Muscle layer of colon (tissue), 2 donors: ENCODE data around the gene CIB4.

Experiments
- H3K27ac ChIP-seq: one replicate; pipeline ENCODE4 v1.7.0; 2013; ENCODE audit warnings: low read depth, mild to moderate bottlenecking, low read length, moderate library complexity
- H3K27me3 ChIP-seq, 2 donors: one replicate each; pipeline ENCODE4 v1.7.0; 2013; ENCODE audit warnings: low read length in 2 of 2, mild to moderate bottlenecking in 2 of 2; ENCODE audit not compliant: insufficient read depth in 2 of 2, control insufficient read depth in 1 of 2
- H3K36me3 ChIP-seq: one replicate; pipeline ENCODE4 v1.7.0; 2013; ENCODE audit warnings: mild to moderate bottlenecking, low read length; ENCODE audit not compliant: insufficient read depth
- H3K4me1 ChIP-seq: one replicate; pipeline ENCODE4 v1.7.0; 2013; ENCODE audit warnings: mild to moderate bottlenecking, low read length; ENCODE audit not compliant: insufficient read depth
- H3K4me3 ChIP-seq, 2 donors: one replicate each; pipeline ENCODE4 v1.7.0; 2013; ENCODE audit warnings: low read length in 2 of 2, low read depth in 1 of 2, mild to moderate bottlenecking in 1 of 2, moderate library complexity in 1 of 2
- H3K9ac ChIP-seq: one replicate; pipeline ENCODE4 v1.7.0; 2013; ENCODE audit warnings: low read length
- H3K9me3 ChIP-seq: one replicate; pipeline ENCODE4 v1.7.0; 2013; ENCODE audit warnings: mild to moderate bottlenecking, low read length
- donor health status: abdominal sarcoma.
- donor health status: Adenocarcinoma of cecum.

The CIB4 gene

GRCh38 chr2:26559044-26559405 is 82.1 kb downstream of the CIB4 start:
- Histone ChIP-seq H3K27me3 (peaks cover 0 to 27% of the 10 kb centered on the region in 2 donors), H3K9ac (no peak overlapping the region), H3K27ac (no peak overlapping the region), H3K9me3 (no peaks in the 10 kb centered on the region), H3K4me3 (no peak overlapping the region), H3K36me3 (no peaks in the 10 kb centered on the region), H3K4me1 (peaks cover 9% of the 10 kb centered on the region)

- no peak overlapping the region for H3K27ac ChIP-seq
- no peak overlapping the region for H3K4me3 ChIP-seq
- peaks cover 0 to 27% of the 10 kb centered on the region in 2 donors for H3K27me3 ChIP-seq
- H3K9ac ChIP-seq: no peak overlapping the region
- H3K4me1 ChIP-seq: peaks cover 7% of the 10 kb centered on the region
- no peaks in the 10 kb centered on the region for H3K9me3 ChIP-seq
- H3K36me3 ChIP-seq: no peaks in the 10 kb centered on the region
These were observed 82.7 kb downstream of the CIB4 start for GRCh38 chr2:26558271-26559043.

- H3K36me3 ChIP-seq: no peaks in the 10 kb centered on the region
- no peaks in the 10 kb centered on the region for H3K9me3 ChIP-seq
- H3K27me3 ChIP-seq: peaks cover 0 to 22% of the 10 kb centered on the region in 2 donors
- H3K4me1 ChIP-seq: no peaks in the 10 kb centered on the region
- no peak overlapping the region for H3K9ac ChIP-seq
- H3K27ac ChIP-seq: no peak overlapping the region
- H3K4me3 ChIP-seq: no peak overlapping the region
These were observed 83.8 kb downstream of the CIB4 start for GRCh38 chr2:26557244-26557925.

GRCh38 chr2:26556309-26557243 is 84.6 kb downstream of the CIB4 start:
- Histone ChIP-seq H3K4me1 (no peaks in the 10 kb centered on the region), H3K9me3 (no peaks in the 10 kb centered on the region), H3K27ac (no peak overlapping the region), H3K9ac (no peak overlapping the region), H3K4me3 (no peak overlapping the region), H3K36me3 (no peaks in the 10 kb centered on the region), H3K27me3 (peaks cover 0 to 16% of the 10 kb centered on the region in 2 donors)

GRCh38 chr2:26555246-26556133 is 85.7 kb downstream of the CIB4 start:
- no peaks in the 10 kb centered on the region for H3K9me3 ChIP-seq
- no peak overlapping the region for H3K27ac ChIP-seq
- H3K4me3 ChIP-seq: no peak overlapping the region
- H3K27me3 ChIP-seq: peaks cover 0 to 16% of the 10 kb centered on the region in 2 donors
- H3K9ac ChIP-seq: no peak overlapping the region
- no peaks in the 10 kb centered on the region for H3K36me3 ChIP-seq
- H3K4me1 ChIP-seq: no peaks in the 10 kb centered on the region

- no peak overlapping the region for H3K27ac ChIP-seq
- peaks cover 0 to 4% of the 10 kb centered on the region in 2 donors for H3K27me3 ChIP-seq
- H3K36me3 ChIP-seq: no peaks in the 10 kb centered on the region
- H3K9ac ChIP-seq: no peak overlapping the region
- no peak overlapping the region for H3K4me3 ChIP-seq
- H3K9me3 ChIP-seq: no peaks in the 10 kb centered on the region
- H3K4me1 ChIP-seq: no peaks in the 10 kb centered on the region
These were observed 88.4 kb downstream of the CIB4 start for GRCh38 chr2:26552641-26553374.

GRCh38 chr2:26550276-26551015 is 90.7 kb downstream of the CIB4 start:
- no peak overlapping the region for H3K27ac ChIP-seq
- no peak overlapping the region for H3K9ac ChIP-seq
- H3K36me3 ChIP-seq: no peaks in the 10 kb centered on the region
- no peaks in the 10 kb centered on the region for H3K27me3 ChIP-seq
- no peak overlapping the region for H3K4me3 ChIP-seq
- no peaks in the 10 kb centered on the region for H3K4me1 ChIP-seq
- H3K9me3 ChIP-seq: no peaks in the 10 kb centered on the region

GRCh38 chr2:26542676-26543505 is 98.3 kb downstream of the CIB4 start:
- H3K4me1 ChIP-seq: no peaks in the 10 kb centered on the region
- no peaks in the 10 kb centered on the region for H3K36me3 ChIP-seq
- H3K9ac ChIP-seq: no peak overlapping the region
- no peaks in the 10 kb centered on the region for H3K27me3 ChIP-seq
- H3K4me3 ChIP-seq: no peak overlapping the region
- H3K9me3 ChIP-seq: no peaks in the 10 kb centered on the region
- no peak overlapping the region for H3K27ac ChIP-seq

GRCh38 chr2:26542194-26542455 is 99.0 kb downstream of the CIB4 start:
- H3K27ac ChIP-seq: no peak overlapping the region
- H3K27me3 ChIP-seq: no peaks in the 10 kb centered on the region
- no peaks in the 10 kb centered on the region for H3K36me3 ChIP-seq
- H3K4me3 ChIP-seq: no peak overlapping the region
- no peaks in the 10 kb centered on the region for H3K9me3 ChIP-seq
- H3K4me1 ChIP-seq: no peaks in the 10 kb centered on the region
- H3K9ac ChIP-seq: no peak overlapping the region
